ACC112 (cell line): ENCODE results near the gene MRE11.
"Not testable (repeated sequence)": the region's sequence is repeated elsewhere in the genome, so short reads cannot be mapped to it uniquely, and the experiment has no call there.

Source experiments
- H2AFZ ChIP-seq: fragments of 200-600 bp; sonication (generic); one replicate; pipeline ENCODE4 v1.6.0; 2017; ENCODE audit warnings: antibody characterized with exemption, low read length; ENCODE audit not compliant: unreplicated experiment
- H3K27ac ChIP-seq: fragments of 200-600 bp; sonication (generic); 2 replicates; pipeline ENCODE4 v1.5.1; 2014; ENCODE audit warnings: low read depth, mild to moderate bottlenecking, antibody characterized with exemption, low read length, moderate library complexity
- H3K27me3 ChIP-seq: fragments of 200-600 bp; sonication (generic); 2 replicates; pipeline ENCODE4 v1.6.1; 2014; ENCODE audit warnings: mild to moderate bottlenecking, antibody characterized with exemption, low read length, moderate library complexity, mixed read lengths; ENCODE audit not compliant: insufficient read depth
- H3K36me3 ChIP-seq: fragments of 200-600 bp; sonication (generic); 2 replicates; pipeline ENCODE4 v1.6.1; 2016; ENCODE audit warnings: mild to moderate bottlenecking, antibody characterized with exemption, low read length, moderate library complexity, mixed read lengths; ENCODE audit not compliant: insufficient read depth
- H3K4me1 ChIP-seq: fragments of 200-600 bp; sonication (generic); one replicate; pipeline ENCODE4 v1.6.1; 2016; ENCODE audit warnings: low read length, mixed read lengths; ENCODE audit not compliant: insufficient read depth, unreplicated experiment, control insufficient read depth
- H3K4me3 ChIP-seq: fragments of 200-600 bp; sonication (generic); 2 replicates; pipeline ENCODE4 v1.5.1; 2014; ENCODE audit warnings: mild to moderate bottlenecking, low read depth, low read length
- H3K79me2 ChIP-seq: fragments of 200-600 bp; sonication (generic); one replicate; pipeline ENCODE4 v1.6.0; 2016; ENCODE audit warnings: low read length; ENCODE audit not compliant: control insufficient read depth, unreplicated experiment, insufficient read depth

Gene MRE11

GRCh38 chr11:94400050-94400449 lies 93.6 kb downstream of the MRE11 start:
- Histone ChIP-seq H3K4me3 (no peak overlapping the region), H3K27ac (no peak overlapping the region), H3K79me2 (no peaks in the 10 kb centered on the region), H3K36me3 (no peaks in the 10 kb centered on the region), H3K27me3 (peaks cover 68% of the 10 kb centered on the region), H3K4me1 (peaks cover 8% of the 10 kb centered on the region), H2AFZ (no peak overlapping the region)

DNA sequence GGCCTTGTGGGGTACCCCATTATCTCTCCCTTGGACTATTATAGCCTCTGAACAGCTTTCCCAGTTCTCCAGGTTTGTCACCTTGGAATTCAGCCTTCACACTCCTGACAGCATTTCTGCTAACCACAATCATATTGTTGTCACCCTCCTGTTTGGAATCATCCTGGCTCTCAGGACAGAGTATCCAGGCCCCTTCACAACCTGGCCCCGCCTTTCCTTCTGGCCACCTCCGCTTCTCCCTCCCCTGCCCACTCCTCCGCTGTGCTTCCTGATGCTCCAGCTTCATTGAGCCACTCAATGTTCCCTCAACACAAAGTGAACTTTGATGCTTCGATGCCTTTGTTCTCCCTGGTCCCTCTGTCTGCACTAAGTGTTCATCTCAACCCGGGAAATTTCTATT lies 95.5 kb downstream of the MRE11 start:
- H3K27me3 ChIP-seq, result peaks cover 80% of the 10 kb centered on the region
- H3K79me2 ChIP-seq, result no peaks in the 10 kb centered on the region
- no peak overlapping the region for H3K4me3 ChIP-seq
- no peak overlapping the region for H2AFZ ChIP-seq
- H3K27ac ChIP-seq, result no peak overlapping the region
- peaks cover 8% of the 10 kb centered on the region for H3K4me1 ChIP-seq
- no peaks in the 10 kb centered on the region for H3K36me3 ChIP-seq

- no peaks in the 10 kb centered on the region for H3K36me3 ChIP-seq
- no peaks in the 10 kb centered on the region for H3K79me2 ChIP-seq
- H3K4me3 ChIP-seq, result no peak overlapping the region
- H3K27ac ChIP-seq, result no peak overlapping the region
- H3K4me1 ChIP-seq, result no peaks in the 10 kb centered on the region
- peaks cover 71% of the 10 kb centered on the region for H3K27me3 ChIP-seq
- no peak overlapping the region for H2AFZ ChIP-seq
Measured at GRCh38 chr11:94396282-94396681, 97.4 kb downstream of the MRE11 start.

- H3K79me2 ChIP-seq, H2AFZ ChIP-seq, H3K36me3 ChIP-seq, H3K27ac ChIP-seq, H3K4me3 ChIP-seq, H3K4me1 ChIP-seq: not testable (repeated sequence)
- H3K27me3 ChIP-seq, result peaks cover 28% of the 10 kb centered on the region
Measured at GRCh38 chr11:94391937-94392336, 101.7 kb downstream of the MRE11 start.

DNA sequence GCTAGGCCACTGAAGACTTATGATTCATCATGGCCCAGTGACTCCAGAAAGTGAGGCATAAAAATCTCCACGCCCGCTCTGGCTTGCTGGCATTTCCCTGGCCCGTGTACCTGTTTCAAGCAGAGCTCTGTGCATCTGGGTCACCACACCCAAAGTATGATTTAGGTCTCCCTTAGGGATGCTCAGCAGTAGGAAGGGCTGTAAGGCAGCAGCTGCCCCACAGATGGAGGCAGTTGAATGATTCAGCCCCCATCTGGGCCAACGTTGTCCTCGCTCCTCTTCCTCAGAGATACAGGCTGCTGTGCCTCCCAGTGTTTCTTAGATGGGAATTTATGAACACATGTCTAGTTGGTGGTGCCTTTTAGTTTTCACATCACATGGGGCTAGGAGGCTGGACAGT lies 114.0 kb downstream of the MRE11 start:
- no peak overlapping the region for H2AFZ ChIP-seq
- H3K79me2 ChIP-seq, result no peaks in the 10 kb centered on the region
- no peak overlapping the region for H3K27ac ChIP-seq
- H3K4me3 ChIP-seq, result no peak overlapping the region
- no peaks in the 10 kb centered on the region for H3K36me3 ChIP-seq
- H3K27me3 ChIP-seq, result peaks cover 34% of the 10 kb centered on the region
- no peaks in the 10 kb centered on the region for H3K4me1 ChIP-seq

DNA sequence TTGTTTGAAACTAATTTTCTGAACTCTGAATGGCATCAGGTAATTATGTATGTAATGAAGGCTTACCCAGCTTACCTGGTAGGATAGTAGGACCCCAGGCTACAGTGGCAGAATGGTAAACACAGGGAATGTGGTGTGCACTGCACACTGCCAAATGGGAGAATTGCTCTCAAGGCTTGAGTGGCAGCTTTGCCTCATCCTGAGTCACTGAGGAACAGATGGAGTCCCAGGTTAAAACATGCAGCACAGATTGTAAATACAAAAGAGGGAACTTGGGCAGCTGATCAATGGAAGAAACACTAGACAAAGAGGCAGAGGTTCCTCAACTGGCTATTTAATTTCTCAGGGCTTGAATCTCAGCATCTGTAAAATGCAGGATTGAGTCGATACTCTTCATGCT lies 116.8 kb downstream of the MRE11 start:
- no peaks in the 10 kb centered on the region for H3K4me1 ChIP-seq
- H3K27ac ChIP-seq, result no peak overlapping the region
- H3K79me2 ChIP-seq, result no peaks in the 10 kb centered on the region
- H3K36me3 ChIP-seq, result no peaks in the 10 kb centered on the region
- no peak overlapping the region for H3K4me3 ChIP-seq
- H2AFZ ChIP-seq, result no peak overlapping the region
- H3K27me3 ChIP-seq, result peaks cover 29% of the 10 kb centered on the region

DNA sequence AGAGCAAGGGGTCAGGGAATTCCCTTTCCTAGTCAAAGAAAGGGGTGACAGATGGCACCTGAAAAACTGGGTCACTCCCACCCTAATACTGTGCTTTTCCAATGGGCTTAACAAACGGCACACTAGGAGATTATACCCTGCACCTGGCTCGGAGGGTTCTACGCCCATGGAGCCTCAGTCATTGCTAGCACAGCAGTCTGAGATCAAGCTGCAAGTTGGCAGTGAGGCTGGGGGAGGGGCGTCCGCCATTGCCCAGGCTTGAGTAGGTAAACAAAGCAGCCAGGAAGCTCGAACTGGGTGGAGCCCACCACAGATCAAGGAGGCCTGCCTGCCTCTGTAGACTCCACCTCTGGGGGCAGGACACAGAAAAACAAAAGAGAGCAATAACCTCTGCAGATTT lies 123.1 kb downstream of the MRE11 start:
- not testable (repeated sequence) for H3K27me3 ChIP-seq, H3K4me1 ChIP-seq, H3K4me3 ChIP-seq, H2AFZ ChIP-seq, H3K79me2 ChIP-seq, H3K27ac ChIP-seq, H3K36me3 ChIP-seq
